Germinal center (tissue), 1 donor: ENCODE results near the gene KRTAP1-5.
"Not testable (repeated sequence)": the region's sequence is repeated elsewhere in the genome, so short reads cannot be mapped to it uniquely, and the experiment has no call there.

Source experiments
- DNase-seq: peaks from one replicate; pipeline ENCODE4 v3.0.0; 2012; ENCODE audit warnings: mixed read lengths, low spot score

The KRTAP1-5 gene

DNA sequence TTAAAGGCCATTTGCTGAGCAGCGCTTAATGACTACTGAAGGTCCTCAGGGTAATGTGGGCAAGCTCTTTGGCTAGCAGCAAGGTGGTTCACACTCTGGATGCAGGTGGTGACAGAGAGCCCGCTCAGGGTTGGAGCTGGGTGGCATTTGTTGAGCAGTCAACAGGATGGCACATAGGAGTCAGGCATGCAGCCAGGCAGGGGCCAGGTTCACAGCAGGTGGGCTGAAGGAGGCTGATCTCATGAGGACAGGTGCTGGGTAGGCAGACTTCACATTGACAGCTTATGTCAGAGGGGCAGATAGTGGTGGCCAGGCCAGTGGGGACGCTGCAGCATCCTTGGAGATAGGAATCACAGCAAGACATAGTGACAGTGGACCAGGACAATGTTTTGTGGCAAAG is 22.6 kb downstream of the KRTAP1-5 start:
- DNase-seq, result no peak

DNA sequence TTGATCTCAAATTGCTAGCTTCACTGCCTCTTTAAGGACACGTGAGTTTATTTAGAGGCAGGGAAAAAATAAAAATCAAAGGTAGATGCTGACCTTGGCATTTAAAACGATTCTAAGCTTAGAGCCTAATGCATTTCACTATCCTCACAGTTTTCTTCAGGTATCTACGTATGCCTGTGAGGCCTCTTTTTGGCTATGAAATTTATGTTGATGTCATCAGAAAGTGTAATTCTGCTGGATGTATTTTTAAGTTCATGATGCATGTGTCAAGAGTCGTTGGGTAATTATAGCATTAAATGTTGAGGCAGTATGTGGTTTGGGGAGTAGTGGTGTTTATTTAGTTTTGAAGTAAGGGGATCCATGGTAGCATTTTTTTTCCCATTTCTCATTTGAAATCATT is 23.1 kb downstream of the KRTAP1-5 start:
- DNase-seq, result no peak

GRCh38 chr17:41002814-41003213 is 24.2 kb downstream of the KRTAP1-5 start:
- no peak for DNase-seq

DNA sequence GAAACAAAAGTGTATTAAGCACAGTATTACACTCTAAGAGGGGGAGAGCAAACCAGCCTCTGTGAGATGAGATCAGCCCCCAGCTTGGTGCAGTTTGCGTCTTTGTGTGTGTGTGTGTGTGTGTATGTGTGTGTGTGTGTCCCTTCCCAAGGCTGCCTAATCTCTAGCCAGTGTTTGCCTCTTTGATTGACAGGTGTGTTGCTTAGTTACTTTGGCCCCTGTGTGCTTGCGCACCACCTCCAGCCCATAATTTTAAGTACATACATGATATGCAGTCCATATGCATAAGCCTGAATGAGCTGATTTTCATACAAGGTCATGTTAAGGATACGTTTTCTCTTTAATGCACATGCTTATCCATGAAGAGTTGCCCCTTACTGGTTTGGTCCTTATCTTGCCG is 25.2 kb downstream of the KRTAP1-5 start:
- DNase-seq, result no peak

- DNase-seq, result not testable (repeated sequence)
Observed at GRCh38 chr17:40999563-40999962, 27.4 kb downstream of the KRTAP1-5 start, which contains the start of gene KRTAP3-2. KRTAP3-2 (minus strand) TSS chr17:40999906; CDS start chr17:40999853, 53 bp downstream.

- DNase-seq, result no peak
Observed at GRCh38 chr17:40997361-40997760, 29.6 kb downstream of the KRTAP1-5 start.

DNA sequence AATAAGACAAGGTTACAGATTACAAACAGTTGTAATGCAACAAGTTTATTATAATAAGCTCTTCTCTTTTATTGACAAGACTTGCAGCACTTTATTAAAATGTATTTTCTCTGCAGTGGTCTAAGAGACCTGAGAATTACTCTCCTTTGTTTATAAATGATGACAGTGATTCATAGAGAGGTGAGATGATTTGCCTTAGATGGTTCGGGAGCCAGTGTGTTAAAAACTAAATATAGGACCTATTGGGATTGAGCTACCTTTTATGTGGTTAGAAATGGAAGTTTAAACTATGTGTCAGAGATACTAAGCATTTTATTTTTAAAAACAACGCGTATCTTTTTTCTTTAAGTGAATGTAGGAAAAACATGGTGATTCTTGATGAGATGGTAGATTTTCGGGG is 30.2 kb downstream of the KRTAP1-5 start:
- DNase-seq, result no peak

GRCh38 chr17:40995116-40995515 is 31.9 kb downstream of the KRTAP1-5 start:
- no peak for DNase-seq

- no peak for DNase-seq
Observed at GRCh38 chr17:40993839-40994238, 33.2 kb downstream of the KRTAP1-5 start, which contains the start of gene KRTAP3-3. KRTAP3-3 (minus strand) TSS chr17:40994164; CDS start chr17:40994097, 67 bp downstream.

DNA sequence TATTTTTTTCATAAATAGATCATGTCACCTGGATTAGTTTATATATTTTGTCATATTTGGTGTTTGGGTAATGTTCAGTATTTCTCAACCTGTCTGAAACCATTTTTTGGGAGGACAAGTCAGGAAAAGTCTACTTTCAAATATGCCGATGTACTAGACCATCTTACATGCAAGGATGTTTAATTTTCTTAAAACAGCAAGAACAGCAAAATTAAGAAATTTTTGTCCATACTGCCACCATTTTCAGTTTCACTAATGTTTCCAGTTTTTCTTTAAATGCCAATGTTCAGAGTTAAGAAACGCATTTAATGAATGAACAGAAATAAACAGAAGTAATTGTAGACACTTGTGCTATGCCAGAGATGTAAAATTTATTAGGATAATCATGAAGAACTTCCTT is 33.9 kb downstream of the KRTAP1-5 start:
- DNase-seq, result no peak

DNA sequence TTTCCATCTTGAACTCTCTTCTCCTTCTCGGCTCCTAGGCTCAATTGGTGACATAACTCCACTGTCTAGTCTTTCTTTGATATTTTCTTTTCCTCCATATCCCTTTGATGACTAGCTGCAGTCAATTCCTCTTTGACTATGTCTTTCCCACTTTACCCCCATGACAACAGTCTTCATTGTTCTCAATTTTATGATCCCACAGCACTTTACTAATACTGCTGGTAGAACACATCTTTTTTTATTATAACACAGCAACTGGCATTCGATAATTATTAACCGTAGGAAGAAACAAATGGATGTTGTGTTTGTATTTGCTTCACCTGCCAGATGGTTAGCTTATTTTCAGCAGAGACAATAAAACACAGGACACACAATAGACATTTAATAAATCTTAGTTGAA is 34.3 kb downstream of the KRTAP1-5 start:
- no peak for DNase-seq

- no peak for DNase-seq
Observed at GRCh38 chr17:40986920-40987319, 40.1 kb downstream of the KRTAP1-5 start.

DNA sequence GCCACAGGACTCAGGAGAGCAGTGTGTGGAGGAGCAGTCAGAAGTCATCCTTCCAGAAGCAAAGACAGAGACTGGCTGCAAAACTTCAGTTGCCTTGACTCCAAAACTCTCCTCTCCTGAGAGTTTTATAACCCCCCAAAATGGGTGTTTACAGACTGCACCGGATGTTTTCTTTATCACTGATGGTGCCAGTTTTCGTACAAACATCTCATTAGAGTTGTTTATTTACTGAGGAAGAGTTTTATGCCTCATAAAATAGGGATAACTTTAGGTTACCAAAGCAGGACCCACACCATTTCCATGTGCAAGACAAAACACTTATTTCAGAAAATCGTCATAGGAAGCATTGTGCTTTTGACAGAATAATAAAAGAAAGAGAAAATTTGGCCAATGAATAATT is 42.8 kb downstream of the KRTAP1-5 start, which contains the start of gene KRT40:
Gene KRT40, minus strand, starts transcription at position 101 of the 400 bp plus-strand sequence. Its CDS starts 53 bp downstream, at position 48.
- DNase-seq, result no peak

DNA sequence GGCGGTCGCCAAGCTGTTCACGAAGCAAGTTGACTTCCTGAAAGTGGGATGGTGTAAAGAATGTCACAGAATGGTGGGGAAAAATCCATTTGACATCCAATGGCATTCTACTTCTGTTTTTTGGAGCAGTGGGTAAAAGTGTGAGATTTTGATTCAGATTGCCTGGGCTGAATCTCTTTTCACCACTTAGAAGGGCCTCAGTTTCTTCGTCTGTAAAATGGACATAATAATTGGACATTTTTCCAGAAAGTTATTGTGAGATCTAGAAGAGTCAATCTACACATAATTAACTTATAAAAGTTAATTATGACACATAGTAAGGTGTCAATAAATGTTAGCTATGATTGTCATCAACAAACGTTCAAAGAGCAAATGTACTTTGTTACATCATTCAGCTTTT is 45.9 kb downstream of the KRTAP1-5 start:
- DNase-seq, result no peak

DNA sequence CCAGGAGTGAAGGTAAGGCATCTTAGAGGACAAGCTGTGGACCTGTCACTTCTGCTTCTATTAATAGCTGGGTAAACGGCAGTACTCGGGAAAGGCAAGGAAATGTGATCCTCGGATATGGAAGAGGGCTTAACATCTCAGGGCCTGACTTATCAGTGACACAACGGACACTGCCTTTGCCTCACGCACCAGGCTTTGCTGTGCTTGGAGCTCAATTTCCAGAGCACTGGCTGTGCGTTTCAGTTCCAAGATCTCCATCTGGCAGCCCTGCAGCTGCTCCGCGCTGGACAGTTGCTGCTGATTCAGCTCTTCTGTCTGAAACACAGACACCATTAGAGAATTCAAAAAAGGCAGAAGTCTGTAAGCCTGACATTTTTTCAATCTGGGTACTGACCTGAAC is 46.4 kb downstream of the KRTAP1-5 start:
- no peak for DNase-seq

DNA sequence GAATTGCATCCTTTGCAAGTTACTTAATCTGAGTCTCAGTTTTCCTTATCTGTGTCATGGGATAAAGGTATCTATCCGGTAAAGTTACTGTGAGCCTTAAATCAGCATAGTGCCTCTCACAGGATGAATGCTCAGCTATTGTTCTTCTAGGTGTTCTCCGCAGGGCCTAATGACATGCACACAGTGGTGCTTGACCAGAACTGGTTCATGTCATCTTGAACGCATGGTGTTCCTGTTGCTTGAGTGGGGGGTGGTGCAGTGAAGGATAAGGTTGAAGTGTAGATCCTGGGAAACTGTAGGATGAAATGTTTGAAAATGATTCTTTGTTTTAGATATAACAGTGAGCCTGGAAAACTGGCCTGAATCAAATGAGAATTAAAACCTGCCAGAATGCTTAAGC is 46.9 kb downstream of the KRTAP1-5 start:
- no peak for DNase-seq

- DNase-seq, result no peak
Observed at GRCh38 chr17:40978575-40979151, 48.3 kb downstream of the KRTAP1-5 start.
